ENCODE results near the gene RPL34.

DNA sequence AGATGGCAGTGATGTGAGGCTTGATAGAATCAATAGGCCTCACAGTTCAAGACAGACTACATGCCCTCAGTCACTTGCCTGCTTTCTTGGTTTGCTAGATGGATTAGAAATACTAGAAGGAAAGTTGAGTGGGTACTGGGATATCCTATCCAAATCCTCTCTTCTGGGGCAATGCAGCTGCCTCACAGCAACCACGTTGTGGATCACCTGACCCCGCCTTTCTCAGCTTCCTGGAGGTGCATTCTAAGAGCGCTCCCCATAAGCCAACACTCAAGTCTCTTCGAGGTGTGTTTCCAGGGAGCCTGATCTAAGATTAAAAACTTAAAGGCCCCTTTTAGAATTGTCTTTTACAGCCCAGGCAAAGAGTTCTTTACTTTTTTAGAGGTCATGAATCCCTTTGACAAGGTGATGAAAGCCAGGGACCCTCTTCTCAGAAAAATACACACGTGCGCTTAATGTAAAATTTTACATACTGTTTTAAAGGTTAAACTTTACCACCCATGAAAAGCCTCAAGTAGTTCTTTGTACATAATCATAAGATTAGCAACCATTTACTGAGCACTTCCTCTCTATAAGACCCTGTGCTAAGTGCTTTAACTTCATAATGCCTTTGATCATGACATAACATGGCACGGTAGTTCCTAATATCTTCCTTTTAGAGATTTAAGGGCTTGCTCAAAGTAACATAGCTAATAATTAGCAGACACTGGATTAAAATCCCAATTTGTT is 840 bp upstream of the RPL34 start:
- TF ChIP-seq YY1 (IDR thresholded peaks at IDR 0.05; ENCODE audit: insufficient read depth, insufficient read length) (no peak), ZNF274 (IDR thresholded peaks at IDR 0.05; ENCODE audit: low read depth, low read length) (no peak)

Measured in NT2/D1 (cell line).